A673 (cell line): ENCODE data around the gene SLC25A36. TPM values are rescaled to one million over a fixed set of nuclear protein-coding genes. Genes with fewer than 3 reads are reported as not detected.
"Not testable (repeated sequence)": the region's sequence is repeated elsewhere in the genome, so short reads cannot be mapped to it uniquely, and the experiment has no call there.

Experiments
- BruUV-seq: library from RNA; stranded (reverse); fragments of 400-500 nt; replicated peaks from 2 replicates; lab custom pipeline; 2021; lab: Mats Ljungman, UMichigan
- CTCF ChIA-PET: fragments of 300-600 bp; sonication (Branson Sonifier 250); formaldehyde crosslinking; loops from one replicate; lab custom pipeline; 2022; ENCODE audit warnings: antibody characterized with exemption; lab: Charles Lee
- POLR2A ChIA-PET: fragments of 300-600 bp; sonication (Branson Sonifier 250); formaldehyde crosslinking; loops from one replicate; lab custom pipeline; 2022; ENCODE audit warnings: antibody characterized with exemption; ENCODE audit not compliant: low non-redundant PET; lab: Charles Lee
- DNase-seq: peaks from one replicate; pipeline ENCODE4 v3.0.0-alpha.2; 2015; ENCODE audit warnings: low spot score
- H3K27ac ChIP-seq: fragments of 200-600 bp; sonication (generic); 2 replicates; pipeline ENCODE4 v1.5.1; 2016; ENCODE audit warnings: mixed run types, low read depth, mild to moderate bottlenecking, mixed read lengths, antibody characterized with exemption, low read length; ENCODE audit not compliant: poor library complexity, severe bottlenecking
- H3K27me3 ChIP-seq: fragments of 200-600 bp; sonication (generic); replicated peaks from 2 replicates; pipeline ENCODE4 v1.6.1; 2017; ENCODE audit warnings: mixed run types, low read depth, mild to moderate bottlenecking, mixed read lengths, antibody characterized with exemption, low read length; ENCODE audit not compliant: insufficient read depth, poor library complexity
- H3K36me3 ChIP-seq: fragments of 200-600 bp; sonication (generic); 2 replicates; pipeline ENCODE4 v1.6.1; 2016; ENCODE audit warnings: mixed run types, mild to moderate bottlenecking, mixed read lengths, antibody characterized with exemption, low read length; ENCODE audit not compliant: insufficient read depth, poor library complexity, severe bottlenecking
- H3K4me1 ChIP-seq: fragments of 200-600 bp; sonication (generic); 2 replicates; pipeline ENCODE4 v1.6.1; 2017; ENCODE audit warnings: mixed run types, mild to moderate bottlenecking, mixed read lengths, antibody characterized with exemption, low read length; ENCODE audit not compliant: insufficient read depth, poor library complexity, severe bottlenecking
- H3K4me3 ChIP-seq: fragments of 200-600 bp; sonication (generic); 2 replicates; pipeline ENCODE4 v1.5.1; 2016; ENCODE audit warnings: low read depth, mixed run types, mild to moderate bottlenecking, mixed read lengths, low read length; ENCODE audit not compliant: poor library complexity, severe bottlenecking
- H3K9me3 ChIP-seq: fragments of 200-600 bp; sonication (generic); 2 replicates; pipeline ENCODE4 v1.6.1; 2016; ENCODE audit warnings: mixed run types, low read depth, mild to moderate bottlenecking, mixed read lengths, antibody characterized with exemption, low read length; ENCODE audit not compliant: poor library complexity, severe bottlenecking
- EZH2 ChIP-seq: fragments of 200-600 bp; sonication (generic); IDR thresholded peaks from 2 replicates; pipeline ENCODE4 v1.6.1; 2017; ENCODE audit warnings: borderline replicate concordance, low read depth, mild to moderate bottlenecking, mixed read lengths, antibody characterized with exemption, low read length; ENCODE audit not compliant: poor library complexity, severe bottlenecking
- intact Hi-C: fragments of 100-400 bp; cut with micrococcal nuclease; formaldehyde crosslinking; loops from one replicate; pipeline ENCODE4 v1.10.0; 2022; ENCODE audit not compliant: unreplicated experiment
- total RNA-seq: library from RNA; stranded (reverse); gene quantifications from 2 replicates; pipeline ENCODE4 v1.2.3, GENCODE V29; 2021
- TF ChIP-seq, protein P1 (sequence below): fragments of 300-800, 200-600 bp; sonication (generic); conservative IDR thresholded peaks from 2 replicates; pipeline ENCODE4 v1.5.1; 2017; ENCODE audit warnings: low read depth, mild to moderate bottlenecking, antibody characterized with exemption, low read length, moderate library complexity, mixed read lengths

SLC25A36 gene
- total RNA-seq, 1 experiment from 2014 or later, result 43.5 TPM

DNA sequence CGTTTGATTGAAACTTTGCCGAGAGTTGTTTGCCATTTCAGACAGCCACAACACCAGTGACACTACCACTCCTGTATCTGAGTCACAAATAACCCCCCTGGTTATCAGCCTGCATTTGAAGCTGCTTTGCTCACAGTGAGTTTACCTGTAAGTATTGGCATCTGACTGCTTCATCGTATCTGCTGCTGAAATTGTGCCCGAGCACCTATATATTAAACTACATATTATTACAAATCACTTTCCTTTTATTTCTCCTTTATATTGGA, 70.3 kb downstream of the SLC25A36 start:
- Histone ChIP-seq H3K27me3 (no peaks in the 10 kb centered on the region), H3K27ac (no peak overlapping the region), H3K36me3 (no peaks in the 10 kb centered on the region), H3K4me1 (peaks cover 6% of the 10 kb centered on the region), H3K9me3 (no peaks in the 10 kb centered on the region), H3K4me3 (no peak overlapping the region)
- no peak for DNase-seq
- intact Hi-C loops, result loop anchor here (2.0 kb wide), 1 partner anchor 95 kb away; no protein-coding TSS in a partner anchor
- ChIA-PET POLR2A (no interaction called here), CTCF (interaction anchor here (1.0 to 1.1 kb wide), 2 partner anchors 11 to 94 kb away, joined by 3 to 5 read pairs; no protein-coding TSS in a partner anchor)
- no TSS peak for BruUV-seq
- no peak for TF ChIP-seq EZH2
- TF ChIP-seq, protein P1, sequence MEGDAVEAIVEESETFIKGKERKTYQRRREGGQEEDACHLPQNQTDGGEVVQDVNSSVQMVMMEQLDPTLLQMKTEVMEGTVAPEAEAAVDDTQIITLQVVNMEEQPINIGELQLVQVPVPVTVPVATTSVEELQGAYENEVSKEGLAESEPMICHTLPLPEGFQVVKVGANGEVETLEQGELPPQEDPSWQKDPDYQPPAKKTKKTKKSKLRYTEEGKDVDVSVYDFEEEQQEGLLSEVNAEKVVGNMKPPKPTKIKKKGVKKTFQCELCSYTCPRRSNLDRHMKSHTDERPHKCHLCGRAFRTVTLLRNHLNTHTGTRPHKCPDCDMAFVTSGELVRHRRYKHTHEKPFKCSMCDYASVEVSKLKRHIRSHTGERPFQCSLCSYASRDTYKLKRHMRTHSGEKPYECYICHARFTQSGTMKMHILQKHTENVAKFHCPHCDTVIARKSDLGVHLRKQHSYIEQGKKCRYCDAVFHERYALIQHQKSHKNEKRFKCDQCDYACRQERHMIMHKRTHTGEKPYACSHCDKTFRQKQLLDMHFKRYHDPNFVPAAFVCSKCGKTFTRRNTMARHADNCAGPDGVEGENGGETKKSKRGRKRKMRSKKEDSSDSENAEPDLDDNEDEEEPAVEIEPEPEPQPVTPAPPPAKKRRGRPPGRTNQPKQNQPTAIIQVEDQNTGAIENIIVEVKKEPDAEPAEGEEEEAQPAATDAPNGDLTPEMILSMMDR, result no peak

DNA sequence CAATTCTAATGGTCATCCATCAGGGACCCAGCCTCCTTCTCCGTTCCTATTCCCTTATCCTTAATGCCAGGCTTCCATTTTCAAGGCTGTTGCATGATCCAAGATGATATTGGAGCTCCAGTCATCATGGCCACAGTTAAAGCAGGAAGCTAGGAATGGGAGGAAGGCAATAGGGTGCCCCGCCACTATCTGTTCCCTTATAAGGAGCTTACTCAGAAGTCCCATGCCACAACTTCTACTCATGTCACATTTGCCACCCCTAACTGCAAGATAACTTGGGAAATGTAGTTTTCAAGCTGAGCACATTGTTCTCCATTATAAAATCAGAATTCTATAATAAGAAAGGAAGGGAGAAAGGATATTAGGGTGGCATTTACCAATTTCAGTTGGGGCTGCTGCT, 70.9 kb downstream of the SLC25A36 start:
- no peak for TF ChIP-seq EZH2
- TF ChIP-seq, protein P1, result no peak
- ChIA-PET CTCF (interaction anchor here (1.1 kb wide), 1 partner anchor 12 kb away, joined by 3 read pairs; no protein-coding TSS in a partner anchor), POLR2A (no interaction called here)
- no peaks in the 10 kb centered on the region for H3K27me3 ChIP-seq
- intact Hi-C loops, result no loop called here
- H3K9me3 ChIP-seq, result no peaks in the 10 kb centered on the region
- H3K27ac ChIP-seq, result no peak overlapping the region
- peaks cover 6% of the 10 kb centered on the region for H3K4me1 ChIP-seq
- H3K4me3 ChIP-seq, result no peak overlapping the region
- no peak for DNase-seq
- no peaks in the 10 kb centered on the region for H3K36me3 ChIP-seq
- BruUV-seq, result no TSS peak

DNA sequence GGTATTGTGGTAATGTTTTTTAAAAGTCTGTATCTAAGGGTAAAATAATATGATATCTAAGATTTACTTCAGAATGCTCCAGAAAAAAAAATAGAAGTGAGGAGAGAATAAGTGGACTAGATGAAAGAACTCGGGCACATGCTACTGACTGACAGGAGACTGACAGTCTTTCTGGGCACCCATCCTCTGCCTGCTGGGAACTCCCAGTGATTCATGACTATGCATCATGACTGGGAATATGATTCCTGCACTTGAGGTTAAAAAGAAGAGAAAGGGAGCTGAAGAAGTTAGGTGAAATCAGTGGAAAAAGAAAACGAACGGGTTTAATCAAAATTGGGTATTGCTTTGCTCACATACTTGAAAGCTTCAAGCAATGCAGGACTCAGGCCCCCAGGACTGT, 73.8 kb downstream of the SLC25A36 start:
- DNase-seq, result no peak
- CTCF ChIA-PET, result no interaction called here

DNA sequence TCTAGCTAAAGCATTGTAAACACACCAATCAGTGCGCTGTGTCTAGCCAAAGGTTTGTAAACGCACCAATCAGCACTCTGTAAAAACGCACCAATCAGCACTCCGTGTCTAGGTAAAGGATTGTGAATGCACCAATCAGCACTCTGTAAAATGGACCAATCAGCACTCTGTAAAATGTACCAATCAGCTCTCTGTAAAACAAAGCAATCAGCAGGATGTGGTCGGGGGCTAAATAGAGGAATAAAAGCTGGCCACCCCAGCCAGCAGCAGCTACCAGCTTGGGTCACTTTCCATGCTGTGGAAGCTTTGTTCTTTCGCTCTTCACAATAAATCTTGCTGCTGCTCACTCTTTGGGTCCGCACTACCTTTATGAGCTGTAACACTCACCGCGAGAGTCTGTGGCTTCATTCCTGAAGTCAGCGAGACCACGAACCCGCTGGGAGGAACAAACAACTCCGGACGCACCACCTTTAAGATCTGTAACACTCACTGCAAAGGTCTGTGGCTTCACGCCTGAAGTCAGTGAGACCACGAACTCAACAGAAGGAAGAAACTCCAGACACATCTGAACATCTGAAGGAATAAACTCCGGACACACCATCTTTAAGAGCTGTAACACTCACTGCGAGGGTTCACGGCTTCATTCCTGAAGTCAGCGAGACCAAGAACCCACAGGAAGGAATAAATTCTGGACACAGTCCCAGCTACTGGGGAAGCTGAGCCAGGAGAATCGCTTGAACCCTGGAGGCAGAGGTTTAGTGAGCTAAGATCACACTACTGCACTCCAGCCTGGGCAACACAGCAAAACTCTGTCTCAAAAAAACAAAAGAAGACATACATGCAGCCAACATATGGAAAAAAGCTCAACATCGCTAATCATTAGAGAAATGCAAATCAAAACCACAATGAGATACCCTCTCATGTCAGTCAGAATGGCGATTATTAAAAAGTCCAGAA, 76.0 kb downstream of the SLC25A36 start:
- CTCF ChIA-PET, BruUV-seq, POLR2A ChIA-PET: not testable (repeated sequence)

More for the DNA sequence above, 73.8 kb downstream of the SLC25A36 start:
- intact Hi-C loops, result no loop called here
- no peak for TF ChIP-seq EZH2
- TF ChIP-seq, protein P1, result no peak
- Histone ChIP-seq H3K4me3 (no peak overlapping the region), H3K27ac (no peak overlapping the region), H3K9me3 (no peaks in the 10 kb centered on the region), H3K4me1 (no peaks in the 10 kb centered on the region), H3K27me3 (no peaks in the 10 kb centered on the region), H3K36me3 (no peaks in the 10 kb centered on the region)
- BruUV-seq, result no TSS peak
- POLR2A ChIA-PET, result no interaction called here

More for the DNA sequence above, 76.0 kb downstream of the SLC25A36 start:
- H3K36me3 ChIP-seq, H3K27ac ChIP-seq, DNase-seq, H3K4me3 ChIP-seq, intact Hi-C loops, H3K4me1 ChIP-seq, H3K27me3 ChIP-seq, H3K9me3 ChIP-seq: not testable (repeated sequence)
